Measurements from ENCODE around the gene RBM34. TPM values are rescaled to one million over a fixed set of nuclear protein-coding genes. Genes with fewer than 3 reads are reported as not detected.
"Not testable (repeated sequence)": the region's sequence is repeated elsewhere in the genome, so short reads cannot be mapped to it uniquely, and the experiment has no call there.

Gene RBM34
- total and polyA plus RNA-seq, 12 donors, result 41.5 to 139 (median 52.7) TPM

- Histone ChIP-seq H3K4me1 (no peaks in the 10 kb centered on the region), H3K36me3 (peaks cover 0 to 79% (median 31%) of the 10 kb centered on the region in 9 donors), H3K9me3 (no peaks in the 10 kb centered on the region), H3K4me3 (no peak overlapping the region), H3K27me3 (no peaks in the 10 kb centered on the region), H3K27ac (no peak overlapping the region)
- TF ChIP-seq, protein P1, sequence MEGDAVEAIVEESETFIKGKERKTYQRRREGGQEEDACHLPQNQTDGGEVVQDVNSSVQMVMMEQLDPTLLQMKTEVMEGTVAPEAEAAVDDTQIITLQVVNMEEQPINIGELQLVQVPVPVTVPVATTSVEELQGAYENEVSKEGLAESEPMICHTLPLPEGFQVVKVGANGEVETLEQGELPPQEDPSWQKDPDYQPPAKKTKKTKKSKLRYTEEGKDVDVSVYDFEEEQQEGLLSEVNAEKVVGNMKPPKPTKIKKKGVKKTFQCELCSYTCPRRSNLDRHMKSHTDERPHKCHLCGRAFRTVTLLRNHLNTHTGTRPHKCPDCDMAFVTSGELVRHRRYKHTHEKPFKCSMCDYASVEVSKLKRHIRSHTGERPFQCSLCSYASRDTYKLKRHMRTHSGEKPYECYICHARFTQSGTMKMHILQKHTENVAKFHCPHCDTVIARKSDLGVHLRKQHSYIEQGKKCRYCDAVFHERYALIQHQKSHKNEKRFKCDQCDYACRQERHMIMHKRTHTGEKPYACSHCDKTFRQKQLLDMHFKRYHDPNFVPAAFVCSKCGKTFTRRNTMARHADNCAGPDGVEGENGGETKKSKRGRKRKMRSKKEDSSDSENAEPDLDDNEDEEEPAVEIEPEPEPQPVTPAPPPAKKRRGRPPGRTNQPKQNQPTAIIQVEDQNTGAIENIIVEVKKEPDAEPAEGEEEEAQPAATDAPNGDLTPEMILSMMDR (IDR thresholded peaks at IDR 0.05), result no peak
- DNase-seq (no peak), ATAC-seq (no peak)
- intact Hi-C loops (cut with DNase I), result no loop called here
- WGBS, 2 donors, result 92 to 95% methylated on average over 3 of the region's 3 CpGs
These were observed 7.3 kb upstream of the RBM34 start for GRCh38 chr1:235168375-235168774.

DNA sequence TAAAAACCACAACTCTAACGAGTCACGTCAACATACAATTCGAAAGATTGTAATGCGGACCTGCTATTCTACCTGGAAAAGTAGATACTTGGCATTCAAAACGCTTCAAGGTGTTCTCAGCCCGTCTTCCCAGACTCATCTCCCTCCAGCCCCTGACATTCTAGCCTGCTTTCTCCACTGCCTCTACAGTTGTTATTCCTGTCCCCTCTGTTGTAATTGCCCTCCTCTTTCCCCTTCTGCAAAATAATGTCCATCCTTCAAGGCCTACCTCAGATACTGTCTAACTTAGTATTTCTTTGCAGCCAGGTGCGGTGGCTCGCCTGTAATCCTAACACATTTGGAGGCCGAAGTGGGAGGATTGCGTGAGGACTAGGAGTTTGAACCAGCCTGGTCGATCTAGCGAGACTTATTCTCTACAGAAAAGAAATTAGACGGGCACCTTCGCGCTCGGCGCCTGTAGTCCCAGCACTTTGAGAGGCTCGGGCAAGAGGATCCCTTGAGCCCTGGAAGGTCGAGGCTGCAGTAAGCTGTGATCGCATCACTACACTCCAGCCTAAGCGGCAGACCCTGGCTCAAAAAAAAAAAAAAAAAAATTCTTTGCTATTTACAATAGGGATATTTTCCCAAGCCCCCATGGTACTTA is 756 bp upstream of the RBM34 start:
- 65 to 70% methylated on average over 21 of the region's 21 CpGs for WGBS, 2 donors
- Histone ChIP-seq H3K27ac (peak overlapping the region in 9 of 10 donors; percentile 88 to 93 (median 90)), H3K36me3 (peaks cover 0 to 45% (median 11%) of the 10 kb centered on the region in 9 donors), H3K27me3 (no peaks in the 10 kb centered on the region), H3K4me1 (peaks cover 3 to 39% (median 15%) of the 10 kb centered on the region in 9 donors), H3K9me3 (no peaks in the 10 kb centered on the region), H3K4me3 (peak overlapping the region; percentile 65 to 94 (median 82))
- DNase-seq (no peak), ATAC-seq (peak in 2 of 8 donors; percentile 6 to 10)
- intact Hi-C loops (cut with DNase I), result no loop called here
- TF ChIP-seq, protein P1 (IDR thresholded peaks at IDR 0.05), result no peak

DNA sequence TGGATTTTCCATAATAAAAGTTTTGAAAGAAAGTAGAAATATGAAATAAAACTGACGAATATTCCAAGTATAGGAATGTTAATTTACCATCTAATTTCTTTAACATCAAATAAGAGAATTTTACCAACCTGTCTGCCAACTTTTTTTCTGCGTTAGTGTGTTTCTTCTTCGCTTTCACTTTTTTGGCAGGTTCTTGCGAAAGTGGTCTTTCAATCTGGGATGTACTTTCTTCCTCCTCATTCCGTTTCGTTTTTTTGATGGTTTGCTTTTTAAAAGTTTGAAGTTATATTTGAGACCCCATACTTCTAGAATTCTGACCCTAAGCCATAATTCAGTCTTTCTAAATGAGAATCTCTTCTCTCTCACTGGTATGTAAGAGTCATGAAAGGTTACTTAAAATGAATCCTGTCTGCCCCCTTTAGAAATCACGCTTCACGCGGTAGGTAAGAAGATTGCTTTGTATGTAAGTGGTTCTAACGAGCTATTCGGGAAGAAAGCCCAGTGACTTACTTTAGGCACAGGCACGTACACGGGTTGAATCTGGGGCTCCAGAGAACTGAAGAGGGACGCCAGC is 580 bp downstream of the RBM34 start:
- no peaks in the 10 kb centered on the region for H3K9me3 ChIP-seq
- DNase-seq (no peak), ATAC-seq (peak in 3 of 8 donors; percentile 43 to 60 (median 47))
- 13 to 15% methylated on average over 14 of the region's 14 CpGs for WGBS, 2 donors
- peak overlapping the region; percentile 65 to 94 (median 82) for H3K4me3 ChIP-seq
- H3K4me1 ChIP-seq, result peaks cover 3 to 39% (median 15%) of the 10 kb centered on the region in 9 donors
- TF ChIP-seq, protein P1 (IDR thresholded peaks at IDR 0.05), result no peak
- H3K27me3 ChIP-seq, result no peaks in the 10 kb centered on the region
- intact Hi-C loops (cut with DNase I), result no loop called here
- H3K27ac ChIP-seq, result peak overlapping the region; percentile 58 to 93 (median 90)
- peaks cover 0 to 47% (median 14%) of the 10 kb centered on the region in 9 donors for H3K36me3 ChIP-seq

GRCh38 chr1:235159930-235160329 is 1.1 kb downstream of the RBM34 start:
- Histone ChIP-seq H3K27ac (peak overlapping the region in 2 of 10 donors; percentile 92 to 93), H3K4me3 (peak overlapping the region in 8 of 10 donors; percentile 65 to 94 (median 86)), H3K4me1 (peaks cover 3 to 39% (median 15%) of the 10 kb centered on the region in 9 donors), H3K36me3 (peaks cover 0 to 52% (median 14%) of the 10 kb centered on the region in 9 donors)
- H3K9me3 ChIP-seq; H3K27me3 ChIP-seq; ATAC-seq; DNase-seq; intact Hi-C loops (cut with DNase I): not testable (repeated sequence)
- WGBS, 2 donors, result 90 to 92% methylated on average over 9 of the region's 9 CpGs

DNA sequence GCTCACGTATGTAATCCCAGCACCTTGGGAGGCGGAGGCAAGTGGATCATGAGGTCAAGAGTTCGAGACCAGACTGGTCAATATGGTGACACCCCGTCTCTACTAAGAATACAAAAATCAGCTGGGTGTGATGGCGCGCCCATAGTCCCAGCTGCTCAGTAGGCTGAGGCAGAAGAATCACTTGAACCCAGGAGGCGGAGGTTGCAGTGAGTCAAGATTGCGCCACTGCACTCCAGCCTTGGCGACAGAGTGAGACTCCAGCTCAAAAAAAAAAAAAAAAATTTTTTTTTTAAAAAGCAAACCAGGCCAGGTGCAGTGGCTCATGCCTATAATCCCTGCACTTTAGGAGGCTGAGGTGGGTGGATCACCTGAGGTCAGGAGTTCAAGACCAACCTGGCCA is 1.8 kb downstream of the RBM34 start:
- H3K4me3 ChIP-seq, DNase-seq: not testable (repeated sequence)

More for the DNA sequence above, 1.8 kb downstream of the RBM34 start:
- H3K27ac ChIP-seq; ATAC-seq; H3K27me3 ChIP-seq; intact Hi-C loops (cut with DNase I); H3K9me3 ChIP-seq: not testable (repeated sequence)
- 90 to 98% methylated on average over 9 of the region's 9 CpGs for WGBS, 2 donors
- Histone ChIP-seq H3K36me3 (peaks cover 0 to 59% (median 14%) of the 10 kb centered on the region in 9 donors), H3K4me1 (peaks cover 3 to 39% (median 15%) of the 10 kb centered on the region in 9 donors)

Data from heart right ventricle (tissue), 16 donors.